ENCODE data around the gene MB. TPM values are rescaled to one million over a fixed set of nuclear protein-coding genes. Genes with fewer than 3 reads are reported as not detected.
"Not testable (repeated sequence)": the region's sequence is repeated elsewhere in the genome, so short reads cannot be mapped to it uniquely, and the experiment has no call there.

The MB gene
- not detected in 2 replicates for total RNA-seq
- long read RNA-seq, result 0 reads

DNA sequence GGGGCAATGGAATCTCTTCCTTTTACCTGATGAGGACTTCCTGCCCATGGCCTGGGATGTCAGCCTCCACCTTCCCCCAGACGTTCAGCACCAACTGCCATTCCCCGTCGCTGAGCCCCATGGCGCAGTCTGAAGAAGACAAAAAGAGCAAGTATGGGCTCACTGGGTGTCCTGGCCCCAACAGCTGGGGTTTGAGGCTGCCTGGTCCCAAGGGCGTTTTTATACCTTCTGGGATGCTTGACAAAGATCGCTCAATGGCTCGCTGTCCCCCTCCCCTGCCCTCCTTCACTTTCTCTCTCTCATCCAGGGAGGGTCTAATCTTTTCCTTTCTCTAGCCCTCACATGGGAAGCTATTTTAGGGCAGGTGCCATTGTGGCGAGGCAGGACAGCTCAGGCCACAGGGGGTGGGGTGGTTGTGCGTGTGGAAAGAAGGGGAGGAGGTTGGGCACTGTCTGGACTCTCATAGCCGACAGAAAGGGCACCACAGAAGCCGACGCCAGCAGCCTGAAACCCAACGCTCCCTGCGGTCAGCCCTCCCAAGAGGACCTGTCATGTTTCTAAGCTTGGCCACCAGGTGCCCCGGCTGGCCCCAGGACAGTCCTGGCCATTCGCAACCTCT is at the start of gene MB:
Gene MB (minus strand): TSS at position 193 of the 619 bp plus-strand sequence. CDS start 72 bp downstream, at position 121.
- peaks cover 8% of the 10 kb centered on the region for H3K4me1 Mint-ChIP-seq
- H3K9me3 Mint-ChIP-seq, result no peaks in the 10 kb centered on the region
- H3K36me3 Mint-ChIP-seq (ENCODE audit: low read depth), result no peaks in the 10 kb centered on the region
- H3K27me3 Mint-ChIP-seq (ENCODE audit: low read depth), result no peaks in the 10 kb centered on the region
- DNase-seq (ENCODE audit: low read depth, low spot score), result no peak
- H3K4me3 Mint-ChIP-seq, result no peak within 1 kb of the TSS
- TF ChIP-seq, protein P1, sequence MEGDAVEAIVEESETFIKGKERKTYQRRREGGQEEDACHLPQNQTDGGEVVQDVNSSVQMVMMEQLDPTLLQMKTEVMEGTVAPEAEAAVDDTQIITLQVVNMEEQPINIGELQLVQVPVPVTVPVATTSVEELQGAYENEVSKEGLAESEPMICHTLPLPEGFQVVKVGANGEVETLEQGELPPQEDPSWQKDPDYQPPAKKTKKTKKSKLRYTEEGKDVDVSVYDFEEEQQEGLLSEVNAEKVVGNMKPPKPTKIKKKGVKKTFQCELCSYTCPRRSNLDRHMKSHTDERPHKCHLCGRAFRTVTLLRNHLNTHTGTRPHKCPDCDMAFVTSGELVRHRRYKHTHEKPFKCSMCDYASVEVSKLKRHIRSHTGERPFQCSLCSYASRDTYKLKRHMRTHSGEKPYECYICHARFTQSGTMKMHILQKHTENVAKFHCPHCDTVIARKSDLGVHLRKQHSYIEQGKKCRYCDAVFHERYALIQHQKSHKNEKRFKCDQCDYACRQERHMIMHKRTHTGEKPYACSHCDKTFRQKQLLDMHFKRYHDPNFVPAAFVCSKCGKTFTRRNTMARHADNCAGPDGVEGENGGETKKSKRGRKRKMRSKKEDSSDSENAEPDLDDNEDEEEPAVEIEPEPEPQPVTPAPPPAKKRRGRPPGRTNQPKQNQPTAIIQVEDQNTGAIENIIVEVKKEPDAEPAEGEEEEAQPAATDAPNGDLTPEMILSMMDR (conservative IDR thresholded peaks at IDR 0.05), result no peak
- no peak within 1 kb of the TSS for H3K27ac Mint-ChIP-seq (ENCODE audit: unreplicated experiment)

DNA sequence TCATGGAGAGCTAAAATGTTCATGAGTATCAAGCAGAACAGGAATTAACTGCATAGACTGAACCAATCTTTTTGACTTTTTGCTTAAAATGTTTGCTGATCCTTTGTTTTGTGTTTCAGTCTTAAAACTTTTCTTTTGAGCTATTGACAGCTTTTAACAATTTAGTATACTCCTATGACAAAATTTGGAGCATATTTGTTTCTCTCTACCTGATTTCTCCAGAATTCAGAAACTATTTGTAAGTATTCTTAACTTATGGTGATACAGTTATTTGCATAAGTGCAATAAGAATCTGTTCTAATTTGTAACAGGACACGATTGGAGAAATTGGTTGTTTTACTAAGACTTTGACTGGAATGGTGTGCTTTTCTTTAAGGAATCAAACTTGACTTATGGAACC is 49.6 kb upstream of the MB start:
- H3K36me3 Mint-ChIP-seq (ENCODE audit: low read depth); H3K4me1 Mint-ChIP-seq; H3K4me3 Mint-ChIP-seq; DNase-seq (ENCODE audit: low read depth, low spot score); H3K27ac Mint-ChIP-seq (ENCODE audit: unreplicated experiment); H3K27me3 Mint-ChIP-seq (ENCODE audit: low read depth): not testable (repeated sequence)
- peaks cover 22% of the 10 kb centered on the region for H3K9me3 Mint-ChIP-seq

DNA sequence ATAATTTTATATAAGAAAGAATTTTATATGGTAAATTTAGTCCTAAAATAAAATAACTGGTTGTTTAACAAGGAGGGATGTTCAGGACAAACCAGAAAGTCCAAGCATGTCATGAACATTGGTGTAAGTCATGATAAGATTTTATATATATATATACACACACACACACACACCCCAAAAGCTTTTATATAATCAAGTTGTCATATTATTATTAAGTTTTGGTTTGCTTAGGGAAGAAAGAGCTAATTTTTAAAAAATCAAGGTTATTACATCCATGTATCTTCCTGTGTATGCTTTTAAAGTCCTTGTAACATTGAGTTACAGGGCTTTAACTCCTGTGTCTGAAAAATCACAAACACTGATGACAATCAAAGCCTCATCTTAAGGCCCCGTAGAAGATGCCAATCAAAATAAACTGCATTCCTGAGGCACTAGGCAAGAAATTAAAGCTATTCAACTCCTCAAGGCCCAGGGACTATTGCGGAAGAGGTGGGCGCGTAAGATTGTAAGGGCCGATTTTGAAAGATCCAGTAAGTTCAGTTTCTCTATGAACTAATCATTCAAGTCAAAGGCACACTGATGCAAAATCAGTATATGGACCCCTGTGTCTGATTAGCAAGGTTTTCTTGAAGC is 47.9 kb upstream of the MB start:
- Mint-ChIP-seq H3K9me3 (peaks cover 20% of the 10 kb centered on the region), H3K27me3 (ENCODE audit: low read depth) (peaks cover 4% of the 10 kb centered on the region), H3K27ac (ENCODE audit: unreplicated experiment) (no peak overlapping the region), H3K36me3 (ENCODE audit: low read depth) (peaks cover 7% of the 10 kb centered on the region), H3K4me1 (no peaks in the 10 kb centered on the region), H3K4me3 (no peak overlapping the region)
- no peak for DNase-seq (ENCODE audit: low read depth, low spot score)
- TF ChIP-seq, protein P1 (conservative IDR thresholded peaks at IDR 0.05), result no peak

DNA sequence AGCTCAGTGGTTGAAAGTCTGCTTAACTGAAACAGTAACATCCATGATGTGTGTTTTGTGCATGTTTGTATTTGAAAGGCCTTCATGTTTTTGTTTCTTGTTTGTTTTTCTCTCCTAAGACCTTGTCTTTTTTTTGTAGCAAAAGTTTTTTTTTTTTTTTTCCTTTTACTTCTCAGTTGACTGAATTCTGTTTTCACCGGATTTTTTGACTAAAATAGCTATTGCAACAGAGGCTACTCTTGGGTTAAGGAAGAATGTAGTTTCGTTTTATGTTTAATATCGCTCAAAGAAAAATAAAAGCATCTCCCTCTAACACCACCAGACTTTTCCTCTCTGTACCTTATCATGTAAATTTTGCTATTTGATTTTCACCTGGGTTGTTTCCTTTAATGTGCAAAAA is 46.2 kb upstream of the MB start:
- Mint-ChIP-seq H3K9me3 (peaks cover 16% of the 10 kb centered on the region), H3K4me1 (no peaks in the 10 kb centered on the region), H3K4me3 (no peak overlapping the region), H3K27ac (ENCODE audit: unreplicated experiment) (no peak overlapping the region), H3K36me3 (ENCODE audit: low read depth) (peaks cover 7% of the 10 kb centered on the region), H3K27me3 (ENCODE audit: low read depth) (peaks cover 4% of the 10 kb centered on the region)
- TF ChIP-seq, protein P1 (conservative IDR thresholded peaks at IDR 0.05), result no peak
- no peak for DNase-seq (ENCODE audit: low read depth, low spot score)

DNA sequence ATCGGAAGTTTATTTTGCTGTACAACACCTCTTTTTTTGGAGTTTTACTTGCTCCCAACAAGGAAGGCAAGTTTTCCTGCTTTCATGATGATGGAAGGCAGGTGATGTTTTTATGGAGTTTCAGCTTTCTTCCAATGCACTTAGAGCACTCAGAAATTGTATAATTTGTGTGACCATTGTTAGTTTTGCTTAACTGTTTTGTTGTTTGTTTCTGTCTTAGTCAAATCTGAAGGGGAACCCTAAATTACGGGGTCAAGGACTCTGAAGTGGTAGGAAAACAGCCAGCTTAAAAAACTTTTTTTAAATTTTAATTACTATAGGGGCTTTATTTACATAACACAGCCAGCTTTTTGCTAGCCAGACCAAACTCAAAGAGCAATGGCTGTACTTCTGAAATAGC is 45.8 kb upstream of the MB start:
- peaks cover 4% of the 10 kb centered on the region for H3K27me3 Mint-ChIP-seq (ENCODE audit: low read depth)
- H3K36me3 Mint-ChIP-seq (ENCODE audit: low read depth), result peaks cover 4% of the 10 kb centered on the region
- no peak overlapping the region for H3K4me3 Mint-ChIP-seq
- DNase-seq (ENCODE audit: low read depth, low spot score), result no peak
- TF ChIP-seq, protein P1 (conservative IDR thresholded peaks at IDR 0.05), result no peak
- peaks cover 14% of the 10 kb centered on the region for H3K9me3 Mint-ChIP-seq
- no peaks in the 10 kb centered on the region for H3K4me1 Mint-ChIP-seq
- H3K27ac Mint-ChIP-seq (ENCODE audit: unreplicated experiment), result no peak overlapping the region

DNA sequence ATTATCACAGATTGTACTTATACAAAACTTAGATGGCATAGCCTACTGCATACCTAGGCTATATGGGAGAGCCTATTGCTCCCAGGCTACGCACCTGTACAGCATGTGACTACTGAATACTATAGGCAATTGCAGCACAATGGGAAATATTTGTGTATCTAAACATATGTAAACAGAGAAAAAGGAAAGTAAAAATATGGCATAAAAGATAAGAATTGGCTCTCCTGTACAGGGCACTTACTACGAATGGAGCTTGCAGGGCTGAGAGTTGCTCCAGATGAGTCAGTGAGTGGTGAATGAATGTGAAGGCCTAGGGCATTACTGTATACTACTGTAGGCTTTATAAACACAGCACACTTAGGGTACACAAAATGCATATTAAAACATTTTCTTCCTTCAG is 44.3 kb upstream of the MB start:
- TF ChIP-seq, protein P1 (conservative IDR thresholded peaks at IDR 0.05), result no peak
- Mint-ChIP-seq H3K4me1 (no peaks in the 10 kb centered on the region), H3K27me3 (ENCODE audit: low read depth) (peaks cover 4% of the 10 kb centered on the region), H3K36me3 (ENCODE audit: low read depth) (peaks cover 2% of the 10 kb centered on the region), H3K27ac (ENCODE audit: unreplicated experiment) (no peak overlapping the region), H3K4me3 (no peak overlapping the region), H3K9me3 (peaks cover 5% of the 10 kb centered on the region)
- DNase-seq (ENCODE audit: low read depth, low spot score), result no peak

All from neural crest cell (in vitro differentiated cells).